Measurements from ENCODE around the gene CMKLR1.

The CMKLR1 gene

DNA sequence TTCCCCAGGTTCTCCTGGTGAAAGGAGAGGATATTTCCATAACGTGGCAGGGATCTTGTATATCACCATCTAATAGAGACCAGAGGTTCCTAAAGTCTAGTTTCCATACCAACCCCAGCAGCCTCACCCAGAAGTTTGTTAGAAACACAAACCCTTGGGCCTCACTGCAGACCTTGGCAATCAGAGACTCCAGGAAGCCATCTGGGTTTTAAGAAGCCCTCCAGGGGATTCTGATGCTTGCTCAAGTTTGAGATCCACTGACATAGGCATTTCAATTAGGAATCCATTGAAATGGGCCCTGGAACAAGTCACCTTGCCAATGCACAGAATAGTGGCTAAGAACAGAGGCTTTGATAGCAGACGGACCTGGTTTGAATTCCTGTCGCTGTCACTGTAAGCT, 2.2 kb upstream of the CMKLR1 start:
- DNase-seq (ENCODE audit: low read depth) = no peak
- TF ChIP-seq, protein P1, sequence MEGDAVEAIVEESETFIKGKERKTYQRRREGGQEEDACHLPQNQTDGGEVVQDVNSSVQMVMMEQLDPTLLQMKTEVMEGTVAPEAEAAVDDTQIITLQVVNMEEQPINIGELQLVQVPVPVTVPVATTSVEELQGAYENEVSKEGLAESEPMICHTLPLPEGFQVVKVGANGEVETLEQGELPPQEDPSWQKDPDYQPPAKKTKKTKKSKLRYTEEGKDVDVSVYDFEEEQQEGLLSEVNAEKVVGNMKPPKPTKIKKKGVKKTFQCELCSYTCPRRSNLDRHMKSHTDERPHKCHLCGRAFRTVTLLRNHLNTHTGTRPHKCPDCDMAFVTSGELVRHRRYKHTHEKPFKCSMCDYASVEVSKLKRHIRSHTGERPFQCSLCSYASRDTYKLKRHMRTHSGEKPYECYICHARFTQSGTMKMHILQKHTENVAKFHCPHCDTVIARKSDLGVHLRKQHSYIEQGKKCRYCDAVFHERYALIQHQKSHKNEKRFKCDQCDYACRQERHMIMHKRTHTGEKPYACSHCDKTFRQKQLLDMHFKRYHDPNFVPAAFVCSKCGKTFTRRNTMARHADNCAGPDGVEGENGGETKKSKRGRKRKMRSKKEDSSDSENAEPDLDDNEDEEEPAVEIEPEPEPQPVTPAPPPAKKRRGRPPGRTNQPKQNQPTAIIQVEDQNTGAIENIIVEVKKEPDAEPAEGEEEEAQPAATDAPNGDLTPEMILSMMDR (IDR thresholded peaks at IDR 0.05; ENCODE audit: control insufficient read depth, insufficient read depth, low read depth, low read length, missing control alignments) = no peak

DNA sequence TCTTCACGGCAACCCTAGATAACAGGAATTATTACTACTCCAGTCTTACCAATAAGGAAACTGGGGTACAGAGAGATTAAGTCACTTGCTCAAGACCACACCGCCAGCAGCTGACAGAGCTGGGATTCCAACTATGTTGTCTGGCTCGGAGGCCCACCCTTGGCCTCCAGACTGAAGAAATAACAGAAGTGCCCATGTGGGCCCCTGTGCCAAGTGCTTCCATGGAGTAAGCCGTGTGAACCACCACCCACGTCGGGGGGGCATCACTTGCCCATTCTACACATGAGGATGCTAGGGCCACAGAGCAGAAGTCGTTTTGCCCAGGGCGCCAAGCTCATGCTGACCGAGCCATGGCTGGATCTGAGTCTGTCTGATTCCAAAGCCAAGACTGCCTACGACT, 926 bp upstream of the CMKLR1 start:
- H3K4me3 ChIP-seq (ENCODE audit: control insufficient read depth, low read depth, low read length) = no peak overlapping the region
- TF ChIP-seq, protein P1 (IDR thresholded peaks at IDR 0.05; ENCODE audit: control insufficient read depth, insufficient read depth, low read depth, low read length, missing control alignments) = no peak
- no peak for DNase-seq (ENCODE audit: low read depth)

More for the DNA sequence above, 2.2 kb upstream of the CMKLR1 start:
- no peak overlapping the region for H3K4me3 ChIP-seq (ENCODE audit: control insufficient read depth, low read depth, low read length)

DNA sequence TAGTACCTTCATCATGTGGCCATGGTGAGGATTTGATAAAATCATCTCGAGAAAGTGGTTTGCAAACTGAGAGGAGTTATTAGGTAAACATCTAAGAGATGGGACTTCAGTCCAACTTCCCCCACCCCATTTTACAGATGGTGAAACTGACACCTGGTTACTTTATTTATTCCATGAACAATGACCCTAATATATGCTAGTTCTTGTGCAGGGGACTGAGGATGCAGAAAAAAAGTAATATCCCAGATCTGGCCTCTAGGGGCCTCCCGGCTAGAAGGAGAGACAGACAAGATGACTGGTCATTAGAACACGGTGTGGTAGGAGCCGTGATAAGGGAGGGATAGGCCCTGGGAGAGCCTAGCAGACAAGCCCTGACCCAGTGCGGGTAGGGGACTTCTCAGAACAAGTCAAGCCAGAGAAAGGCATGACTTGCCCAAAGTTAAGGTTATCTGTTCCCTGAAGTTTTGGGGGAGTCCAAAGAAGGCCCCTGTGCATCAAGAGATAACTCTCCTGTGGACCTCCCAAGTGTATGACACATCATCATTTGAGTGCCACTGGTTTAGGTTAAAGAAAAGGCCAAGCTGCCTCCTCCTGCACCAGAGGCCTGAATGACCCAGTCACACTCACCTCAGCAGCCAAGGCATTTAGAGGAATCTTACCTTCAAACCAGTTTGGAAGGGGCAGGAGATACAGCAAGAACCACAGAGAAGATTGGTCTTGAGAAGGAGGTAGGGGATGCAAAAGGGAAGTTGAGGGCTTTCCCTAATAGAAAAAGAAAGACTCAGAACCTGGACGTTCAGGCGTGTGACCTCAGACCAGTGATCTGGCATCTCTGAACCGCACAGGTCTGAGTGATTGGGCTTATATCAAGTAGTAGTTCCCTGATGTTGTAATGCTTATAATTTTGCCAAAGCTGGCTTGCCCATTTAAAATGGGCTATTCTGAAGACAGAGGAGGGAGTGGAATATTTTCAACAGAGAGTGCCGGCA, 1.6 kb downstream of the CMKLR1 start:
- TF ChIP-seq, protein P1 (IDR thresholded peaks at IDR 0.05; ENCODE audit: control insufficient read depth, insufficient read depth, low read depth, low read length, missing control alignments) = peak; percentile 72
- H3K4me3 ChIP-seq (ENCODE audit: control insufficient read depth, low read depth, low read length) = no peak overlapping the region
- no peak for DNase-seq (ENCODE audit: low read depth)

DNA sequence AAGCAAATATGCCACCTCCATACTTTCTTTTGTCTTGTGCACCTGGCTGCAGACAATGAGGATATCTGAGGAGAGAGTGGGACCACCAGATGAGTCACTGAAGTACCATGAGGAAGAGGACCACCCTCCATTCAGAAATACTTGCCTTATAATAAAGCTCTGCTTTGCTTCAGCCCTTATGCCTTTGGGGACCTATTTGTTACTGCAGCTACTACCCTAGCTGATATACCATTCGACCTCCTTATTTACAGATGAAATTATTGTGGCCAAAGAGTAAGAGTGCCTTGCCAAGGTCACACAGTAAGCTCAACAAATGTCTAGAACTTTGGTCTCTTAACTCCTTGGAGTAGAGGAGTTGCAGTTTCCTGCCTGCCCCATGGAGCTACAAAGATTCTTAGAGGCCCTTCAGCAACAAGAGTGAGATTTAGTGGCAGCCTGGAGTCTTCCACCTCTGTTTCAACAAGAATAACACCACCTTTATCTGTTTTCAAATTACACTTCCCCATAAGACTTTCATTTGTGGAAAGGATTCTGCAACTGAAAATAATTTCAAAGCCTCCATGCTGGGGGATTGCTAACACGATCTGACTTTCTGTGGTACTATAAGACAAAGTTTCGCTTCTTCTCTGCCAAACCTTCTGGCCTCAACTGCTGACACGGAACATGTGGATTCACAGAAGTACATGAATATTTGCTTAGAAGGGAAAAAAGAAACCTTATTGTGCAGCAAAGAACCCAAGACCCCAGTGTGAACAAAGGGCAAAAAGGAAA, 3.6 kb downstream of the CMKLR1 start:
- DNase-seq (ENCODE audit: low read depth) = no peak
- TF ChIP-seq, protein P1 (IDR thresholded peaks at IDR 0.05; ENCODE audit: control insufficient read depth, insufficient read depth, low read depth, low read length, missing control alignments) = no peak
- H3K4me3 ChIP-seq (ENCODE audit: control insufficient read depth, low read depth, low read length) = no peak overlapping the region

DNA sequence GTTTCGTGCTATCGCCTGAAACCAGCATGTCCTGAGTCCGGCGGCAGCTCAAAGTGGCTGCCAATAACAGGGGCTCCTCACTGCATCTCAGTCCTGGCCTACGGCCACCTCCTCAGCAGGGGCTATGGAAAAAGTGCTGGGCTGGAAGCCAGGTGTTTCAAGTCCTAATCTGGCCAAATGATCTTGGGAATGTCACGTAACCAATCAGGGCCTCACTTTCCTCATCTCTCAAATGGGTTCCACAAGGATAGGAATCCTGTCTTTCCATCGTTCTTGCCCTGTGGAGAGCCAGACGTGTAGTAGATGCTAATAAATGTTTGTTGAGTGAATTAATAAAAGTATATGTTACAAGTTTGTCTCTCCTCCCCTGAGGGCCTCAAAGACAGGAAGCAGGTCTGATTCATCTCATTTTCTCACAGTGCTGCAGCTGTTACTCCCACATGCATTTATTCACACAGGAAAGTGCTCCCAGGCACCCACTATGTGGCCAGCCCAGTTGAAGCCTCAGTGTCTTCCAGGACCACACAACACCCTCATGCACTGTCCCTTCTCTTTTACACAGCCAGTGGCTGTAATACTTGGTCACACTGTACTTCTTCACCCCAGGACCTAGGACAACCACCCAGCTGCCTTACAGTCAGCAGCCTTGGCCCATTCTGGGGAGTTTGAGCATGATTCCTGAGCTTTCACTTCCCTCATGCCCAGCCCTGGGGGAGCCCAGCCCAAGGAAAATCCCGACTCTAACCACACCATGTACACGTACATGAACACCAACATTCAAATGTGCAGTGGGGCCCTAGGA, 5.0 kb downstream of the CMKLR1 start:
- peak; percentile 56 for DNase-seq (ENCODE audit: low read depth)
- H3K4me3 ChIP-seq (ENCODE audit: control insufficient read depth, low read depth, low read length) = no peak overlapping the region
- TF ChIP-seq, protein P1 (IDR thresholded peaks at IDR 0.05; ENCODE audit: control insufficient read depth, insufficient read depth, low read depth, low read length, missing control alignments) = no peak

DNA sequence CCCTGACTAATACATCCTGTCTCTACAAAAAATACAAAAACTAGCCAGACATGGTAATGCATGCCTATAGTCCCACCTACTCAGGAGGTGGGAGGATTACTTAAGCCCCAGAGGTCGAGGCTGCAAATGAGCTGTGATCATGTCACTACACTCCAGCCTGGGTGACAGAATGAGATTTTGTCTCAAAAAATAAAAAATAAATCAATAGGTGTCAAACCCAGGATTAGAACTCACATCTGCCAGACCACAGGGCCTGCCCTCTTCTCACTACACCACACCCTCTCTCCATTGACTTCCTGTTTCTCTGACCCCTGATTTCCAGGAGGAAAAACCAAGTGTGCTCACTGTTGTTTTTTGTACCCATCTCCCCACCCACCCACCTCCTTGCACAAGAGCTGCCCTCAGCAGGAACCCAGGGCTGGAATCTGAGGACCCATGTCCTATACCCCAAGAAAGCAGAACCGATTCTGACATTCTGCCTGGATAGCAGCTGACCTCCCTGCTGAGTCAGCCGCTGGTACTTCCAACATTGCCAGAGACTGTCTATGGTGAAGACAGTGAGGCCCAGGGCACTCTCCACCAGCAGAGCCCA, 6.2 kb downstream of the CMKLR1 start:
- H3K4me3 ChIP-seq (ENCODE audit: control insufficient read depth, low read depth, low read length) = no peak overlapping the region
- TF ChIP-seq, protein P1 (IDR thresholded peaks at IDR 0.05; ENCODE audit: control insufficient read depth, insufficient read depth, low read depth, low read length, missing control alignments) = no peak
- DNase-seq (ENCODE audit: low read depth) = no peak
